SK-N-SH (cell line): ENCODE data around the gene HS3ST4. TPM values are rescaled to one million over a fixed set of nuclear protein-coding genes. Genes with fewer than 3 reads are reported as not detected.

ENCODE experiments used
- CTCF ChIA-PET: fragments of 300-600, 350-600 bp; formaldehyde crosslinking; extraction: SDS; loops from one replicate; lab custom pipeline; 2021; lab: Yijun Ruan, JAX
- POLR2A ChIA-PET: fragments of 350-600 bp; sonication (Branson Sonifier 250); formaldehyde crosslinking; extraction: SDS; loops from one replicate; lab custom pipeline; 2020; ENCODE audit warnings: antibody characterized with exemption, inconsistent platforms; lab: Yijun Ruan, JAX
- DNase-seq: peaks from one replicate; pipeline ENCODE4 v3.0.0; 2012
- H2AFZ ChIP-seq: fragments of 200-600 bp; sonication (generic); 2 replicates; pipeline ENCODE4 v1.8.1; 2016; ENCODE audit warnings: antibody characterized with exemption, mild to moderate bottlenecking, low read depth
- H3F3A ChIP-seq: fragments of 200-600 bp; sonication (generic); replicated peaks from 2 replicates; pipeline ENCODE3; 2016; ENCODE audit warnings: antibody characterized with exemption, mild to moderate bottlenecking; ENCODE audit not compliant: insufficient read depth
- H3K27ac ChIP-seq, 2 experiments: fragments of 200-500 bp in 1 of 2; fragments of 200-600 bp in 1 of 2; sonication (Bioruptor generic) in 1 of 2; sonication (generic), shearing (Covaris generic) in 1 of 2; 2 replicates each; pipeline versions ENCODE4 v1.5.1 to v1.6.1; 2014 to 2016; ENCODE audit warnings: low read depth in 2 of 2, inconsistent platforms in 1 of 2, low read length in 1 of 2, mild to moderate bottlenecking in 1 of 2, mixed read lengths in 1 of 2
- H3K27me3 ChIP-seq: fragments of 200-600 bp; sonication (generic), shearing (Covaris generic); 2 replicates; pipeline ENCODE4 v1.6.1; 2016; ENCODE audit warnings: mixed run types; ENCODE audit not compliant: insufficient read depth
- H3K36me3 ChIP-seq, 2 experiments: fragments of 200-500 bp in 1 of 2; fragments of 200-600 bp in 1 of 2; sonication (Bioruptor generic) in 1 of 2; sonication (generic) in 1 of 2; replicated peaks in 1 of 2; 2 replicates each; pipeline versions ENCODE3 to v1.5.1; 2014 to 2016; ENCODE audit warnings: low read length in 1 of 2, mild to moderate bottlenecking in 1 of 2; ENCODE audit not compliant: insufficient read depth in 2 of 2, control insufficient read depth in 1 of 2
- H3K4me1 ChIP-seq, 2 experiments: fragments of 200-500 bp in 1 of 2; fragments of 200-600 bp in 1 of 2; sonication (Bioruptor generic) in 1 of 2; sonication (generic), shearing (Covaris generic) in 1 of 2; 2 replicates each; pipeline versions ENCODE4 v1.5.1 to v1.6.1; 2014 to 2016; ENCODE audit warnings: low read depth in 1 of 2, low read length in 1 of 2, mixed run types in 1 of 2; ENCODE audit not compliant: insufficient read depth in 2 of 2, control insufficient read depth in 1 of 2
- H3K4me2 ChIP-seq: fragments of 200-600 bp; sonication (generic), shearing (Covaris generic); 2 replicates; pipeline ENCODE4 v1.6.1; 2017; ENCODE audit warnings: mixed run types
- H3K4me3 ChIP-seq, 2 experiments: fragments of 200-500 bp in 1 of 2; fragments of 200-600 bp in 1 of 2; sonication (Bioruptor generic) in 1 of 2; sonication (generic), shearing (Covaris generic) in 1 of 2; 2 replicates each; pipeline versions ENCODE4 v1.5.1 to v1.8.1; 2014 to 2016; ENCODE audit warnings: low read depth in 2 of 2, inconsistent platforms in 1 of 2, low read length in 1 of 2, mild to moderate bottlenecking in 1 of 2, mixed read lengths in 1 of 2, moderate library complexity in 1 of 2
- H3K79me2 ChIP-seq: fragments of 200-600 bp; sonication (generic); 2 replicates; pipeline ENCODE4 v1.8.1; 2017; ENCODE audit warnings: mild to moderate bottlenecking; ENCODE audit not compliant: insufficient read depth
- H3K9ac ChIP-seq: fragments of 200-600 bp; sonication (generic); 2 replicates; pipeline ENCODE4 v1.6.1; 2017; ENCODE audit warnings: mixed run types
- H3K9me2 ChIP-seq: fragments of 200-600 bp; sonication (generic); 2 replicates; pipeline ENCODE4 v1.6.1; 2017; ENCODE audit warnings: mixed run types
- H3K9me3 ChIP-seq: fragments of 200-600 bp; sonication (generic); 2 replicates; pipeline ENCODE4 v1.6.1; 2017; ENCODE audit warnings: mixed run types, mild to moderate bottlenecking, moderate library complexity
- H4K20me1 ChIP-seq: fragments of 200-600 bp; sonication (generic); 2 replicates; pipeline ENCODE4 v1.6.1; 2017; ENCODE audit warnings: mild to moderate bottlenecking, mixed run types; ENCODE audit not compliant: insufficient read depth
- CHD2 ChIP-seq: fragments of 150-350 bp; IDR thresholded peaks from 2 replicates; pipeline ENCODE4 v1.6.1; 2018; ENCODE audit warnings: low read length; ENCODE audit not compliant: partially characterized antibody
- EZH2phosphoT487 ChIP-seq: fragments of 200-600 bp; sonication (generic); IDR thresholded peaks from 2 replicates; pipeline ENCODE4 v1.6.1; 2017; ENCODE audit warnings: low read depth, mixed run types, mild to moderate bottlenecking, antibody characterized with exemption, moderate library complexity, borderline replicate concordance
- FOXJ3 ChIP-seq: sonication (generic); formaldehyde crosslinking; IDR thresholded peaks from 2 replicates; pipeline ENCODE4 v1.5.1; 2020; ENCODE audit warnings: mild to moderate bottlenecking, missing genetic modification reagents
- FOXM1 ChIP-seq: IDR thresholded peaks from 2 replicates; pipeline ENCODE4 v1.4.0; 2012; ENCODE audit warnings: low read depth, mild to moderate bottlenecking
- GATA2 ChIP-seq: sonication (generic); formaldehyde crosslinking; IDR thresholded peaks from 2 replicates; pipeline ENCODE4 v1.5.0; 2020; ENCODE audit warnings: mild to moderate bottlenecking, missing genetic modification reagents
- JUND ChIP-seq: IDR thresholded peaks from 2 replicates; pipeline ENCODE4 v1.4.0; 2012
- MEF2A ChIP-seq: IDR thresholded peaks from 2 replicates; pipeline ENCODE4 v1.4.0; 2012; ENCODE audit warnings: low read depth, borderline replicate concordance
- NFIC ChIP-seq: IDR thresholded peaks from 2 replicates; pipeline ENCODE4 v1.4.0; 2012; ENCODE audit warnings: borderline replicate concordance
- RAD21 ChIP-seq: IDR thresholded peaks from 2 replicates; pipeline ENCODE4 v1.6.1; 2012; ENCODE audit warnings: mild to moderate bottlenecking, low read length
- RFX5 ChIP-seq: IDR thresholded peaks from 2 replicates; pipeline ENCODE4 v1.6.1; 2012; ENCODE audit warnings: mild to moderate bottlenecking, improper control_type of control experiment, low read length
- RXRA ChIP-seq: IDR thresholded peaks from 2 replicates; pipeline ENCODE4 v1.4.0; 2012; ENCODE audit warnings: low read depth, mild to moderate bottlenecking, borderline replicate concordance
- SIN3A ChIP-seq: IDR thresholded peaks from 2 replicates; pipeline ENCODE4 v1.6.1; 2012; ENCODE audit warnings: low read depth, mild to moderate bottlenecking, low read length, moderate library complexity, borderline replicate concordance
- SMC3 ChIP-seq: IDR thresholded peaks from 2 replicates; pipeline ENCODE4 v1.6.1; 2012; ENCODE audit warnings: low read depth, low read length, improper control_type of control experiment
- TEAD4 ChIP-seq: IDR thresholded peaks from 2 replicates; pipeline ENCODE4 v1.4.0; 2012; ENCODE audit warnings: mild to moderate bottlenecking, borderline replicate concordance; ENCODE audit not compliant: insufficient read depth
- WGBS: methylation state at CpG from one replicate; pipeline ENCODE4 v1.1.6; 2017; ENCODE audit warnings: low lambda C conversion rate; 5-methylcytosine and 5-hydroxymethylcytosine counted together
- polyA plus RNA-seq, 3 experiments: library from polyadenylated mRNA; depleted of rRNA; stranded (reverse); fragments of >200 nt; gene quantifications; 2 replicates each; pipeline ENCODE4 v1.2.3, GENCODE V29; 2012
- TF ChIP-seq, protein P1 (sequence below): IDR thresholded peaks from 2 replicates; pipeline ENCODE4 v1.4.0; 2012; ENCODE audit warnings: low read depth
- TF ChIP-seq, protein P2 (sequence below): fragments of 150-350 bp; IDR thresholded peaks from 2 replicates; pipeline ENCODE4 v1.6.1; 2016; ENCODE audit warnings: mild to moderate bottlenecking, low read depth, low read length
- TF ChIP-seq, protein P3 (sequence below): IDR thresholded peaks from 2 replicates; pipeline ENCODE4 v1.4.0; 2012; ENCODE audit warnings: low read depth, borderline replicate concordance
- TF ChIP-seq, protein P4 (sequence below): IDR thresholded peaks from 2 replicates; pipeline ENCODE4; 2012
- TF ChIP-seq, protein P5 (sequence below): IDR thresholded peaks from 2 replicates; pipeline ENCODE4 v1.6.1; 2012; ENCODE audit warnings: mild to moderate bottlenecking, low read depth, low read length, moderate library complexity
- TF ChIP-seq, protein P6 (sequence below): IDR thresholded peaks from 2 replicates; pipeline ENCODE4 v1.4.0; 2012; ENCODE audit warnings: low read depth, borderline replicate concordance

The HS3ST4 gene
- polyA plus RNA-seq, 1 of the 3 experiments (the other 2 are of a cell fraction), result not detected

DNA sequence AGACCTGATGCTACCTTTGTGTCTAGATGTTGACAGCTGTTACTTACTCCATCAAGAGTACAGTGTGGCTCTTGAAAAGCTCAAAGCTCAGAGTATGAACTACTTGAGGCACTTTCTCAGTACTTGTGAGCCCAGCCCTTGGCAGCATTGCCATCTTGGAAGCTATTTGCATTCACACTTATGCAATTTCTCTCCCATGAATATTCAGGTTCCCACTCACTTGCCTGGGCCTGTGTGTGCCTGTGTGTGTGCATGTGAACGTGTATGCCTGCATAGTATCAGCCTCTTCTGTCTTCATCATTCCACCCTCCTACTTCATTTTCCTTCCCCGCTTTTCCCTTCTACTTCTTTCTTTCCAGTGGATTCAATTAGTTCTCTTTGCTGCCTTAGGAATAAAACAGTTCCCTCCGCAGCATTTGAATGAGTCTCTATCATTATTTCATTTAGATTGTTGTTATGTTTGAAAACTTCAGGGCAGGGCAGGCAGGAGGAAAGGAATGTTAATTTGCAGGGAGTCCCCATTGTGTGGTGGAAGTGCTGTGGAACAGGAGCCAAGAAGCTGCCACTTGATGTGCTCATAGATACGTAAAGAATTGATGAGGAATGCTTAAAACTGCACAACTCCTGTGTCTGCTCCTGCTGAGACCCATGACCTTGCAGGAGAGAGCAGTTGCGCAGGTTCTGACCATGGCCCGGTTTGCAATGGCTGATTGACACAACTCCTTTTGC, 58.9 kb downstream of the HS3ST4 start:
- no peak for DNase-seq
- H3K36me3 ChIP-seq, result no peaks in the 10 kb centered on the region
- no peaks in the 10 kb centered on the region for H3K9me2 ChIP-seq
- H2AFZ ChIP-seq, result no peak overlapping the region
- H3K9ac ChIP-seq, result no peak overlapping the region
- H3K27ac ChIP-seq, result no peak overlapping the region
- peaks cover 0 to 8% of the 10 kb centered on the region in 2 experiments; a peak in 1 of 4 replicates for H3K4me1 ChIP-seq
- H3K27me3 ChIP-seq, result no peaks in the 10 kb centered on the region
- no peaks in the 10 kb centered on the region for H4K20me1 ChIP-seq
- POLR2A ChIA-PET, result no interaction called here
- 4% methylated on average over 6 of the region's 6 CpGs for WGBS
- CTCF ChIA-PET, result no interaction called here
- H3K9me3 ChIP-seq, result no peaks in the 10 kb centered on the region
- TF ChIP-seq, protein P1, sequence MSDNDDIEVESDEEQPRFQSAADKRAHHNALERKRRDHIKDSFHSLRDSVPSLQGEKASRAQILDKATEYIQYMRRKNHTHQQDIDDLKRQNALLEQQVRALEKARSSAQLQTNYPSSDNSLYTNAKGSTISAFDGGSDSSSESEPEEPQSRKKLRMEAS, result no peak
- TF ChIP-seq, protein P2, sequence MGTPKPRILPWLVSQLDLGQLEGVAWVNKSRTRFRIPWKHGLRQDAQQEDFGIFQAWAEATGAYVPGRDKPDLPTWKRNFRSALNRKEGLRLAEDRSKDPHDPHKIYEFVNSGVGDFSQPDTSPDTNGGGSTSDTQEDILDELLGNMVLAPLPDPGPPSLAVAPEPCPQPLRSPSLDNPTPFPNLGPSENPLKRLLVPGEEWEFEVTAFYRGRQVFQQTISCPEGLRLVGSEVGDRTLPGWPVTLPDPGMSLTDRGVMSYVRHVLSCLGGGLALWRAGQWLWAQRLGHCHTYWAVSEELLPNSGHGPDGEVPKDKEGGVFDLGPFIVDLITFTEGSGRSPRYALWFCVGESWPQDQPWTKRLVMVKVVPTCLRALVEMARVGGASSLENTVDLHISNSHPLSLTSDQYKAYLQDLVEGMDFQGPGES, result no peak
- no peak for TF ChIP-seq RXRA
- TF ChIP-seq TEAD4, result no peak
- TF ChIP-seq EZH2phosphoT487, result no peak
- no peak for TF ChIP-seq CHD2
- no peak for TF ChIP-seq RAD21
- TF ChIP-seq, protein P3, sequence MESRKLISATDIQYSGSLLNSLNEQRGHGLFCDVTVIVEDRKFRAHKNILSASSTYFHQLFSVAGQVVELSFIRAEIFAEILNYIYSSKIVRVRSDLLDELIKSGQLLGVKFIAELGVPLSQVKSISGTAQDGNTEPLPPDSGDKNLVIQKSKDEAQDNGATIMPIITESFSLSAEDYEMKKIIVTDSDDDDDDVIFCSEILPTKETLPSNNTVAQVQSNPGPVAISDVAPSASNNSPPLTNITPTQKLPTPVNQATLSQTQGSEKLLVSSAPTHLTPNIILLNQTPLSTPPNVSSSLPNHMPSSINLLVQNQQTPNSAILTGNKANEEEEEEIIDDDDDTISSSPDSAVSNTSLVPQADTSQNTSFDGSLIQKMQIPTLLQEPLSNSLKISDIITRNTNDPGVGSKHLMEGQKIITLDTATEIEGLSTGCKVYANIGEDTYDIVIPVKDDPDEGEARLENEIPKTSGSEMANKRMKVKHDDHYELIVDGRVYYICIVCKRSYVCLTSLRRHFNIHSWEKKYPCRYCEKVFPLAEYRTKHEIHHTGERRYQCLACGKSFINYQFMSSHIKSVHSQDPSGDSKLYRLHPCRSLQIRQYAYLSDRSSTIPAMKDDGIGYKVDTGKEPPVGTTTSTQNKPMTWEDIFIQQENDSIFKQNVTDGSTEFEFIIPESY, result no peak
- no peak for TF ChIP-seq FOXJ3 (CRISPR knock-in tag)
- TF ChIP-seq GATA2, result no peak
- TF ChIP-seq, protein P4, sequence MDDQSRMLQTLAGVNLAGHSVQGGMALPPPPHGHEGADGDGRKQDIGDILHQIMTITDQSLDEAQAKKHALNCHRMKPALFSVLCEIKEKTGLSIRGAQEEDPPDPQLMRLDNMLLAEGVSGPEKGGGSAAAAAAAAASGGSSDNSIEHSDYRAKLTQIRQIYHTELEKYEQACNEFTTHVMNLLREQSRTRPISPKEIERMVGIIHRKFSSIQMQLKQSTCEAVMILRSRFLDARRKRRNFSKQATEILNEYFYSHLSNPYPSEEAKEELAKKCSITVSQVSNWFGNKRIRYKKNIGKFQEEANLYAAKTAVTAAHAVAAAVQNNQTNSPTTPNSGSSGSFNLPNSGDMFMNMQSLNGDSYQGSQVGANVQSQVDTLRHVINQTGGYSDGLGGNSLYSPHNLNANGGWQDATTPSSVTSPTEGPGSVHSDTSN, result no peak
- no peak for TF ChIP-seq RFX5
- no peak for TF ChIP-seq SIN3A
- TF ChIP-seq, protein P5, sequence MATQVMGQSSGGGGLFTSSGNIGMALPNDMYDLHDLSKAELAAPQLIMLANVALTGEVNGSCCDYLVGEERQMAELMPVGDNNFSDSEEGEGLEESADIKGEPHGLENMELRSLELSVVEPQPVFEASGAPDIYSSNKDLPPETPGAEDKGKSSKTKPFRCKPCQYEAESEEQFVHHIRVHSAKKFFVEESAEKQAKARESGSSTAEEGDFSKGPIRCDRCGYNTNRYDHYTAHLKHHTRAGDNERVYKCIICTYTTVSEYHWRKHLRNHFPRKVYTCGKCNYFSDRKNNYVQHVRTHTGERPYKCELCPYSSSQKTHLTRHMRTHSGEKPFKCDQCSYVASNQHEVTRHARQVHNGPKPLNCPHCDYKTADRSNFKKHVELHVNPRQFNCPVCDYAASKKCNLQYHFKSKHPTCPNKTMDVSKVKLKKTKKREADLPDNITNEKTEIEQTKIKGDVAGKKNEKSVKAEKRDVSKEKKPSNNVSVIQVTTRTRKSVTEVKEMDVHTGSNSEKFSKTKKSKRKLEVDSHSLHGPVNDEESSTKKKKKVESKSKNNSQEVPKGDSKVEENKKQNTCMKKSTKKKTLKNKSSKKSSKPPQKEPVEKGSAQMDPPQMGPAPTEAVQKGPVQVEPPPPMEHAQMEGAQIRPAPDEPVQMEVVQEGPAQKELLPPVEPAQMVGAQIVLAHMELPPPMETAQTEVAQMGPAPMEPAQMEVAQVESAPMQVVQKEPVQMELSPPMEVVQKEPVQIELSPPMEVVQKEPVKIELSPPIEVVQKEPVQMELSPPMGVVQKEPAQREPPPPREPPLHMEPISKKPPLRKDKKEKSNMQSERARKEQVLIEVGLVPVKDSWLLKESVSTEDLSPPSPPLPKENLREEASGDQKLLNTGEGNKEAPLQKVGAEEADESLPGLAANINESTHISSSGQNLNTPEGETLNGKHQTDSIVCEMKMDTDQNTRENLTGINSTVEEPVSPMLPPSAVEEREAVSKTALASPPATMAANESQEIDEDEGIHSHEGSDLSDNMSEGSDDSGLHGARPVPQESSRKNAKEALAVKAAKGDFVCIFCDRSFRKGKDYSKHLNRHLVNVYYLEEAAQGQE, result no peak
- no peak for TF ChIP-seq JUND
- no peak for TF ChIP-seq NFIC
- TF ChIP-seq, protein P6, sequence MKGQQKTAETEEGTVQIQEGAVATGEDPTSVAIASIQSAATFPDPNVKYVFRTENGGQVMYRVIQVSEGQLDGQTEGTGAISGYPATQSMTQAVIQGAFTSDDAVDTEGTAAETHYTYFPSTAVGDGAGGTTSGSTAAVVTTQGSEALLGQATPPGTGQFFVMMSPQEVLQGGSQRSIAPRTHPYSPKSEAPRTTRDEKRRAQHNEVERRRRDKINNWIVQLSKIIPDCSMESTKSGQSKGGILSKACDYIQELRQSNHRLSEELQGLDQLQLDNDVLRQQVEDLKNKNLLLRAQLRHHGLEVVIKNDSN, result no peak
- no peak for TF ChIP-seq FOXM1
- TF ChIP-seq SMC3, result no peak
- TF ChIP-seq MEF2A, result no peak
- no peak overlapping the region for H3K4me2 ChIP-seq
- no peak overlapping the region for H3K4me3 ChIP-seq
- no peaks in the 10 kb centered on the region for H3F3A ChIP-seq
- no peaks in the 10 kb centered on the region for H3K79me2 ChIP-seq
